Gastroesophageal sphincter (tissue), 4 donors: ENCODE results near the gene SOX5. TPM values are rescaled to one million over a fixed set of nuclear protein-coding genes. Genes with fewer than 3 reads are reported as not detected.

Experiments
- ATAC-seq: fragments of 150-250 bp; one replicate; pipeline ENCODE4 v1.9.1; 2016; ENCODE audit warnings: mild to moderate bottlenecking, moderate library complexity
- H3K27ac ChIP-seq, 4 donors: fragments of 200-600 bp; sonication (generic) in 3 of 4; 1 replicate in 3 of 4; 2 replicates in 1 of 4; pipeline ENCODE4 v1.5.1; 2016 to 2019
- H3K27me3 ChIP-seq: fragments of 200-600 bp; sonication (generic); one replicate; pipeline ENCODE4 v1.5.1; 2019
- H3K36me3 ChIP-seq, 2 donors: fragments of 200-600 bp; sonication (generic); one replicate each; pipeline ENCODE4 v1.5.1; 2019; ENCODE audit warnings: control low read depth in 1 of 2
- H3K4me1 ChIP-seq, 3 donors: fragments of 200-600 bp; sonication (generic); 1 replicate in 2 of 3; 2 replicates in 1 of 3; pipeline ENCODE4 v1.5.1; 2016 to 2019; ENCODE audit warnings: control low read depth in 2 of 3
- H3K4me3 ChIP-seq, 2 donors: fragments of 200-600 bp; sonication (generic); one replicate each; pipeline ENCODE4 v1.5.1; 2019; ENCODE audit warnings: mild to moderate bottlenecking in 1 of 2, moderate library complexity in 1 of 2
- H3K9me3 ChIP-seq, 3 donors: fragments of 200-600 bp; sonication (generic); one replicate each; pipeline ENCODE4 v1.5.1; 2017 to 2019; ENCODE audit warnings: control low read depth in 2 of 3
- CTCF ChIP-seq, 4 experiments: fragments of 200-600 bp in 2 of 4; fragments of 450-650 bp in 2 of 4; sonication (generic) in 1 of 4; IDR thresholded peaks; one replicate each; pipeline ENCODE4 v1.5.1; 2017 to 2019; ENCODE audit warnings: antibody characterized with exemption in 4 of 4, mild to moderate bottlenecking in 2 of 4, moderate library complexity in 2 of 4
- EP300 ChIP-seq: sonication (generic); formaldehyde crosslinking; IDR thresholded peaks from one replicate; pipeline ENCODE4 v1.6.1; 2017; ENCODE audit warnings: antibody characterized with exemption, mild to moderate bottlenecking
- POLR2A ChIP-seq, 2 donors: fragments of 450-650 bp; IDR thresholded peaks; one replicate each; pipeline ENCODE4 v1.6.1; 2017; ENCODE audit warnings: antibody characterized with exemption in 2 of 2, mild to moderate bottlenecking in 2 of 2, moderate library complexity in 1 of 2
- POLR2AphosphoS5 ChIP-seq: sonication (generic); formaldehyde crosslinking; IDR thresholded peaks from one replicate; pipeline ENCODE4 v1.6.1; 2017; ENCODE audit warnings: antibody characterized with exemption
- WGBS, 2 donors: methylation state at CpG; one replicate each; pipeline ENCODE4 v1.1.5; 2018; ENCODE audit warnings: low coverage in 1 of 2; 5-methylcytosine and 5-hydroxymethylcytosine counted together
- total RNA-seq, 4 donors: library from RNA; depleted of rRNA; stranded (reverse); fragments of >200 nt; gene quantifications; one replicate each; pipeline ENCODE4 v1.1.0, GENCODE V29; 2016

The SOX5 gene
- total RNA-seq, 4 donors from 2014 or later: 4.9 to 69.9 (median 18.1) TPM

- no peak for ATAC-seq
- no peaks in the 10 kb centered on the region for H3K9me3 ChIP-seq
- H3K4me1 ChIP-seq: peaks cover 0 to 18% (median 3%) of the 10 kb centered on the region in 3 donors
- H3K27me3 ChIP-seq: no peaks in the 10 kb centered on the region
- H3K27ac ChIP-seq: no peak overlapping the region
- TF ChIP-seq EP300: no peak
- TF ChIP-seq CTCF (IDR thresholded peaks at IDR 0.05): no peak
- no peak for TF ChIP-seq POLR2A (IDR thresholded peaks at IDR 0.05)
- 55 to 67% methylated on average over 1 of the region's 1 CpG for WGBS, 2 donors
- no peak overlapping the region for H3K4me3 ChIP-seq
- H3K36me3 ChIP-seq: no peaks in the 10 kb centered on the region
Measured at GRCh38 chr12:23757541-23757962, 191.9 kb downstream of the SOX5 start.

- H3K9me3 ChIP-seq: no peaks in the 10 kb centered on the region
- H3K36me3 ChIP-seq: no peaks in the 10 kb centered on the region
- H3K27ac ChIP-seq: no peak overlapping the region
- H3K27me3 ChIP-seq: no peaks in the 10 kb centered on the region
- WGBS, 2 donors: 93 to 100% methylated on average over 2 of the region's 2 CpGs
- H3K4me1 ChIP-seq: peaks cover 0 to 18% (median 3%) of the 10 kb centered on the region in 3 donors
- H3K4me3 ChIP-seq: no peak overlapping the region
- TF ChIP-seq CTCF (IDR thresholded peaks at IDR 0.05) (no peak), POLR2A (IDR thresholded peaks at IDR 0.05) (no peak), POLR2AphosphoS5 (no peak), EP300 (no peak)
- ATAC-seq: no peak
Measured at GRCh38 chr12:23756416-23756815, 193.1 kb downstream of the SOX5 start.

GRCh38 chr12:23753628-23754365 is 195.7 kb downstream of the SOX5 start:
- Histone ChIP-seq H3K4me1 (peaks cover 0 to 5% (median 0%) of the 10 kb centered on the region in 3 donors), H3K9me3 (no peaks in the 10 kb centered on the region), H3K27me3 (no peaks in the 10 kb centered on the region), H3K4me3 (no peak overlapping the region), H3K36me3 (no peaks in the 10 kb centered on the region), H3K27ac (no peak overlapping the region)
- TF ChIP-seq EP300 (no peak), CTCF (IDR thresholded peaks at IDR 0.05) (no peak), POLR2A (IDR thresholded peaks at IDR 0.05) (no peak), POLR2AphosphoS5 (no peak)
- ATAC-seq: no peak
- 76 to 83% methylated on average over 4 to 5 of the region's 5 CpGs for WGBS, 2 donors

GRCh38 chr12:23752245-23752644 is 197.2 kb downstream of the SOX5 start:
- Histone ChIP-seq H3K4me3 (no peak overlapping the region), H3K36me3 (no peaks in the 10 kb centered on the region), H3K4me1 (no peaks in the 10 kb centered on the region), H3K27ac (no peak overlapping the region), H3K27me3 (no peaks in the 10 kb centered on the region), H3K9me3 (no peaks in the 10 kb centered on the region)
- 91 to 95% methylated on average over 3 to 5 of the region's 5 CpGs for WGBS, 2 donors
- no peak for TF ChIP-seq POLR2AphosphoS5
- no peak for TF ChIP-seq CTCF (IDR thresholded peaks at IDR 0.05)
- TF ChIP-seq POLR2A (IDR thresholded peaks at IDR 0.05): no peak
- TF ChIP-seq EP300: no peak
- ATAC-seq: no peak

- 92 to 100% methylated on average over 1 of the region's 1 CpG for WGBS, 2 donors
Measured at GRCh38 chr12:23751641-23752040, 197.8 kb downstream of the SOX5 start.

More at GRCh38 chr12:23751641-23752040, 197.8 kb downstream of the SOX5 start:
- H3K4me3 ChIP-seq: no peak overlapping the region
- no peaks in the 10 kb centered on the region for H3K36me3 ChIP-seq
- no peak for ATAC-seq
- TF ChIP-seq POLR2AphosphoS5 (no peak), POLR2A (IDR thresholded peaks at IDR 0.05) (no peak), CTCF (IDR thresholded peaks at IDR 0.05) (no peak), EP300 (no peak)
- H3K4me1 ChIP-seq: no peaks in the 10 kb centered on the region
- no peaks in the 10 kb centered on the region for H3K9me3 ChIP-seq
- H3K27ac ChIP-seq: no peak overlapping the region
- no peaks in the 10 kb centered on the region for H3K27me3 ChIP-seq
